T-helper 22 cell (primary cell): ENCODE measurements around the gene RPL28.

Experiments used
- DNase-seq: peaks from one replicate; pipeline ENCODE4 v3.0.0-alpha.2; 2020; ENCODE audit warnings: low read depth

RPL28 gene

DNA sequence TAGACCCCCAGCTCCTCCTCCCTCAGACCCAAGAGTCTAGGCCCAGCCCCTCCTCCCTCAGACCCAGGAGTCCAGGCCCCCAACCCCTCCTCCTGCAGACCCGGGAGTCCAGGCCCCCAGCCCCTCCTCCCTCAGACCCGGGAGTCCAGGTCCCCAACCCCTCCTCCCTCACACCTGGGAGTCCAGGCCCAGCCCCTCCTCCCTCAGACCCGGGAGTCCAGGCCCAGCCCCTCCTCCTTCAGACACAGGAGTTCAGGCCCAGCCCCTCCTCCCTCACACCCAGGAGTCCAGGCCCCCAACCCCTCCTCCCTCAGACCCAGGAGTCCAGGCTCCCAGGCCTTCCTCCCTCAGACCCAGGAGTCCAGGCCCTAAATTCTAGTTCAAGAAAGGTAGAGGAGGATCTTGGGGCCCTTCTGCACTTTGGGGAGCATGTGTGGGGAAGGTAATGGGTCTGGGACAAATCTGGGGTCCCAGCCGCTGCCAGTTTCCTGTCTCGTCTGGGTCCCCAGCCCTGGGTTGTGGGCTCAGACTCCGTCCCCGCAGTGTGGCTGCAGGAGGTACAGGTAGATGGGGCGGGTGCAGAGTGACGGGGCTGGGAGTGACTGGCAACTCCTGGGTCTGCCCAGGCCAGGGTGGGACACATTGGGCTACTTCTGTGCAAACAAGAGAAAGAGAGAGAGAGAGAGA, 12.3 kb upstream of the RPL28 start:
- DNase-seq = no peak

DNA sequence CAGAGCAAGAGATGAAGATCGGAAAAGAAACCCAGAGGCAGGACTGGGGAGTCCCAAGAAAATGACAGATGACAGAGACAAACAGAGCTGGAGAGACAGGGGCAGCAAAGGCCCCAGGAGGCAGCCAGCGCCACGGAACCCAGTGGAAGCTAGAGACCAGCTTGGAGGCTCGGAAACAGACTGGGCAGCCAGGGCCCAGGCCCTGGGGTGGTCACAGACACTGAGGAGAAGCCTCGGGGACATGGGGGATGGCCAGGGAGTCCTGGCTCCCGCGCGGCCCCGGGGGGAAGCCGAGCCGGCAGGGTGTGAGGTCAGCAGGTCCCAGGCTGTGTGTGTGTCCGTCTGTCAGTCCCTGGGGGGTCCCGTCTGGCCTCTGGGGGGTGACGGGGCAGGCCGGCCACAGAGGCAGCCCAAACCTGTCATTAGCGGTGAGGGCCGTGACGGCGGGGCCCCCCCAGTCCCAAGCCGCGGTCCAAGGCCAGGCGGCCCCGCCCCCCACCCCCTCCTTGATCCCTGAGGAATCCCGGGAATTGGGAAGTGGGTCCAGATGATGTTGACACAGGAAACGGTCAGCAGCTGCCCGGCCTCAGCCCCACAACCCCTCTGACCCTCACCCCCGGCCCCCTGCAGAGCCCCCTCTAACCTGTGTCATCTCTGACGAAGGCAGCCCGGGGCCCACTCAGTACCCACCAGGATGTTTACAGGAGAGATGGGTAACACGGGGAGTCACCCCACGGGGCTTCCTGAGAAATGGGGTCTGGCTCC, 11.6 kb upstream of the RPL28 start:
- DNase-seq = no peak

DNA sequence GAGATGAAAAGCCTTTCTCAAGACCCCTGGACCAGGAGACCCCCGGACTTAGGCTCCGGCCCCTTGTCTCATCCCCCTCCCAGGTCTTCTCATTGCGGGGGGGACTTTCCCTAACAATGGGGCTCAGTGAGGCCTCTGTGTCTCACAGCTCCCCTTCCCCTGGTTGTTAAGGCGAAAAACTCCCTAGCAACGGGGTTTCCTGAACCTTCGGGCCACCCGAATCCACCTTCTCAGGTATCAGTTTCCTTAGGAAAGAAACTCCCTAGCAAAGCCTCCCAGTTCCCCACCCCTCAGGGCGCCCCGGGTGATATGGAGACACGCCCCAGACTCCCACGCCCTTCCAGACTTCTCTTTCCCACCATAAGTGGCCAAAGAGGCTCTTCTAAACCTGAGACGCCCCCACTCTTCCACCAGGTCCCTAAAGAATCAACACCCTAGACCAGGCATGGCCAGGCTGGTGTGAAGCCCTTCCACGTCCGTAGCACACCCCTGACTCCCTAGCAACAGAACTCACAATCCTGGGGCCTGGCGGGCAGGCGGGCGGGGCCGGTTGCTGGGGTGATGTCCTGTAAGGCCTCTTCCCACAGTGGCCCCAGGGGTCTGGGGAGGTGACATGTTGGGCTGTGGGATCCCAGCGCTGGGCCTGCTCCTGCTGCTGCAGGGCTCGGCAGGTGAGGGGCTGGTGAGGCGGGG, 9.3 kb upstream of the RPL28 start, which contains the start of gene TMEM190:
Gene TMEM190 (plus strand): TSS at position 586 of the 693 bp plus-strand sequence. CDS start 28 bp downstream, at position 614.
- DNase-seq = no peak

DNA sequence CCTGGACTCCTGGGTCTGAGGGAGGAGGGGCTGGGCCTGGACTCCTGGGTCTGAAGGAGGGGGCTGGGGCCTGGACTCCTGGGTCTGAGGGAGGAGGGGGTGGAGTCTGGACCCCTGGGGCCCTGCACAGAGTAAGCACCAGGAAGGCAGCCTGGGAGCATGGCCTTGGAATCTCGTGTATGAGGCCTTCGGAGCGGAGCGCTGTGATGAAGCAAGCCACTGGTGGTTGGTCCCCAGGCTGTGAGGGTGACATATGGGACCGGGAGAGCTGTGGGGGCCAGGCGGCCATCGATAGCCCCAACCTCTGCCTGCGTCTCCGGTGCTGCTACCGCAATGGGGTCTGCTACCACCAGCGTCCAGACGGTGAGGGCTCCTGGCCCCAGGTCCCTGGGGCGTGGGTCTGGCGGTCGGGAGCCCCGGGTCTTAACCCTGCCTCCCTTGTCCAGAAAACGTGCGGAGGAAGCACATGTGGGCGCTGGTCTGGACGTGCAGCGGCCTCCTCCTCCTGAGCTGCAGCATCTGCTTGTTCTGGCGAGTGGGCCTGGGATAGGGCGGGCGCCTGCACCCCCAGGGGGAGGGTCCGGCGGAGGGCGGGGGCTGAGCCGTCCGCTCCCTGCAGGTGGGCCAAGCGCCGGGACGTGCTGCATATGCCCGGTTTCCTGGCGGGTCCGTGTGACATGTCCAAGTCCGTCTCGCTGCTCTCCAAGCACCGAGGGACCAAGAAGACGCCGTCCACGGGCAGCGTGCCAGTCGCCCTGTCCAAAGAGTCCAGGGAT, 8.2 kb upstream of the RPL28 start:
- DNase-seq = no peak

- no peak for DNase-seq
These were observed 6.6 kb upstream of the RPL28 start for GRCh38 chr19:55379174-55379573.

DNA sequence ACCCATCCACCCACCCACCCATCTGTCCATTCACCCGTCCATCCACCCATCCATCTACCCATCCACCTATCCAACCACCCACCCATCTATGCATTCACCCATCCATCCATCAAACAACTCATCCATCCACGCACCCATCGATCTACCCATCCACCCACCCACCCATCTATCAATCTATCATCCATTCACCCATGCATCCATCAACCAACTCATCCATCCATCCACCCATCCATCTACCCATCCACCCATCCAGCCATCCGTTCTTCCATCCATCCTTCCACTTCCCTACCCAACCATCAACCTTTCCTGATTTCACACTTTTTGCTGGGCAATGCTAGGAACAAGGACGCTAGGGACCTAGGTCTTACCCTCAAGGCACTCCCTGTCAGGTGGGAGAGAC, 3.7 kb upstream of the RPL28 start:
- no peak for DNase-seq

DNA sequence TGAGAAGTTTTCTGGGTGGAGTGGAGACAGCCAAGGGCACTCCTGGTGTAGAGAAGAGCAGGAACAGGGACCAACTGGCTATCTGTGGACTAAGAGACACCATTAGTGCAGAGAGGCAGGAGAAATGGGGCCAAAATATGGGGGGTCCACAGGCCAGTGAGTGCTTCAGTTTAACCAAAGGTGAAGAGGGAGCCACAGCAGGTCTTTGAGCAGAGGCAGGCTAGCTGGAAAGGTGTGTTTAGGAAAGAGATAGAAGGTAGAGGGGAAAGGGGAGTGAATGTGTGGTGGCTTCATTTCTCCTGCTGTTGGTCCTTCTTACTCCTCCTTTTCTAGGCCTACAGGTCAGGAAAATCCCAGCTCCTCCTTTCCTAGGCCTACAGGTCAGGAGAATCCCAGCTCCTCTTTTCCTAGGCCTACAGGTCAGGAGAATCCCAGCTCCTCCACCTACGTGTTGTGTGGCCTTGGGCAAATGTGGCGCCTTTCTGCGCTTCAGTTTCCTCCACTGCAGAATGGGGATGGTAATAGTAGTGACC, 3.1 kb upstream of the RPL28 start:
- DNase-seq = no peak

- peak; percentile 27 for DNase-seq
These were observed 2.2 kb upstream of the RPL28 start for GRCh38 chr19:55383279-55384130.

DNA sequence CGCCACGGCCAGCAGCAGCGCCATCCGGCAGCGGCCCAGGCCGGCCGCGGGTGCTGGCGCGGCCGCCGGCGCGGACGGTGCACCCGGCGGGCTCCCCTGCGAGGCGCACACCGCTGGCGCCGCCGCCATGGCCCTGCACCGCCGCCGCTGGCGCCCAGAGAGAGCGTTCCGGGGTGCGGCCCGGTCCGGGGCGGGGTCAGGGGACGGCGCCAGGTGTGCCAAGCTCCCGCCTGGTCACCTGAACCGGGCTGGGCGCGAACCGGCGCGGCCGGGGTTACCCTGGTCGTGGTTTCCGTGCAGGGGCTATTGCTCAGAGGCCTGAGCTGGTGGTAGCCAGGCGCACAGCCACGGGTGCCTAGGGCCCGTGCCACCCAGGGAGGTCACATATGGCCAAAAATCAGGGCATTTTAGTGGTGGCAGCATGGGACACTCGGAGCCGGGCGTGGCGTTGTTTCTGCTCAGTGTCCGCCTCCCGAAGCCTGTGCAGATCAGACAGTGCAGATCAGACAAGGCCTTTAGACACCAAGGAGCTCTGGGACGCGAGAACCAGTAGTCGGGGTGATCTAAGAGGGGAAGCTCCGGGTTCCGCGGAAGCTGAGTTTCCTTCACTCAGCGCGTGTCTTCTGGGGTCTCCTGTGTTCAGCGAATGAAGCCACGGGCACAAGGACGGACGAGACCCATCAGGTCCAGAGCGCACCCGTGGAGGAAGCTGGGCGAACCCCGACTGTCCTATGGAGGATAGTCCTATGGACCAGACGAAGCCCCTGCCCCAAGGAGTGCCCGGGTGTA, 1.4 kb upstream of the RPL28 start, which contains the start of gene TMEM238:
Gene TMEM238 (minus strand): TSS at position 162 of the 789 bp plus-strand sequence. CDS start 33 bp downstream, at position 129.
- no peak for DNase-seq

GRCh38 chr19:55384920-55385723, 610 bp upstream of the RPL28 start:
- DNase-seq = peak; percentile 93

GRCh38 chr19:55386493-55386971, 800 bp downstream of the RPL28 start:
- no peak for DNase-seq

GRCh38 chr19:55387736-55388497, 2.2 kb downstream of the RPL28 start:
- DNase-seq = no peak

DNA sequence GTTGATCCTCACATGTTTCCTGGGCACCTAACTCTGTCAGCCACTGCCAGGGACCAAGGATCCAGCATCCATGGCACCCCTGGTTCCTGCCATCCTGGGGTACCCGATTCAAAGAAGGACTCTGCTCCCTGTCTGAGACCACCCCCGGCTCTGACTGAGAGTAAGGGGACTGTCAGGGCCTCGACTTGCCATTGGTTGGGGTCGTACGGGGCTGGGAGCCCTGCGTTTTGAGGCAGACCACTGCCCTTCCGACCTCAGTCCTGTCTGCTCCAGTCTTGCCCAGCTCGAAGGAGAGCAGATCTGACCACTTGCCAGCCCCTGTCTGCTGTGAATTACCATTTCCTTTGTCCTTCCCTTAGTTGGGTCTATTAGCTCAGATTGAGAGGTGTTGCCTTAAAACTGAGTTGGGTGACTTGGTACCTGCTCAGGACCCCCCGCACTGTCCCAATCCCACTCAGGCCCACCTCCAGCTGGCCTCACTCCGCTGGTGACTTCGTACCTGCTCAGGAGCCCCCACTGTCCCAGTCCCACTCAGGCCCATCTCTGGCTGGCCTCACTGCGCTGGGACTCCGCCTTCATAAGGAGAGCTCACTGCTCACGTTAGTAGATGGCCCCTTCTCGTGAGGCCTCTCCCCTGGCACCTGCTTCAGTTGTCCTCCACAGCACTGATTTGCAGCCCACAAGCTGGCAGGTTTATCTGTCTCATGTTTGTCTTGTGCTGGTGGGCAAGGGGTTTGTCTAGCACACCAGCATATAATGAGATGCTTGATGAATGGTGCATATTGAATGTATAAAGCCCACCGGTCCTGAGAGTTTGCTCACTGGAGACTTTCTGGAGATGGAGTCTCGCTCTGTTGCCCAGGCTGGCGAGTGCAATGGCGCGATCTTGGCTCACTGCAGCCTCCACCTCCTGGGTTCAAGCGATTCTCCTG, 3.9 kb downstream of the RPL28 start:
- no peak for DNase-seq

DNA sequence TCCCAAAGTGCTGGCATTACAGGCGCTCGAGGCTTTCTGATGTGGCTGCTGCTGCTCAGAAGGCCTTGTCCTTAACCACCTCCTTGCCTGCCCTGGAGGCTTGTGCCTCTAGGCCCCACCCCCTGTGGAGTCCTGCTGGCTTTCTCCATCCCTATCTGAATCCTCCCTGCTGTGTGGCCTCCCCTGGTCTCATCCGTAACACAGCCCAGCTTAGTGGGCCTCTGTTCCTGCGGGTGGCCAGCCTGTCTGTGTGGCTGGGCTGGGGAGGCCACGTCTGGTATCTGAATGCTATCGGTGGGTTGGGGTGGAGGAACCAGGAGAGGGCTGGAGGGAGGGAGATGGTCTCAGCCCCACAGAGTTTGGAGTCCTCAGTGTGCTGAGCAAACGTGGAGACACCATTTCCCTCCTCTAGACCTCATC, 4.7 kb downstream of the RPL28 start:
- no peak for DNase-seq

- no peak for DNase-seq
These were observed 5.5 kb downstream of the RPL28 start for GRCh38 chr19:55391191-55391670.

DNA sequence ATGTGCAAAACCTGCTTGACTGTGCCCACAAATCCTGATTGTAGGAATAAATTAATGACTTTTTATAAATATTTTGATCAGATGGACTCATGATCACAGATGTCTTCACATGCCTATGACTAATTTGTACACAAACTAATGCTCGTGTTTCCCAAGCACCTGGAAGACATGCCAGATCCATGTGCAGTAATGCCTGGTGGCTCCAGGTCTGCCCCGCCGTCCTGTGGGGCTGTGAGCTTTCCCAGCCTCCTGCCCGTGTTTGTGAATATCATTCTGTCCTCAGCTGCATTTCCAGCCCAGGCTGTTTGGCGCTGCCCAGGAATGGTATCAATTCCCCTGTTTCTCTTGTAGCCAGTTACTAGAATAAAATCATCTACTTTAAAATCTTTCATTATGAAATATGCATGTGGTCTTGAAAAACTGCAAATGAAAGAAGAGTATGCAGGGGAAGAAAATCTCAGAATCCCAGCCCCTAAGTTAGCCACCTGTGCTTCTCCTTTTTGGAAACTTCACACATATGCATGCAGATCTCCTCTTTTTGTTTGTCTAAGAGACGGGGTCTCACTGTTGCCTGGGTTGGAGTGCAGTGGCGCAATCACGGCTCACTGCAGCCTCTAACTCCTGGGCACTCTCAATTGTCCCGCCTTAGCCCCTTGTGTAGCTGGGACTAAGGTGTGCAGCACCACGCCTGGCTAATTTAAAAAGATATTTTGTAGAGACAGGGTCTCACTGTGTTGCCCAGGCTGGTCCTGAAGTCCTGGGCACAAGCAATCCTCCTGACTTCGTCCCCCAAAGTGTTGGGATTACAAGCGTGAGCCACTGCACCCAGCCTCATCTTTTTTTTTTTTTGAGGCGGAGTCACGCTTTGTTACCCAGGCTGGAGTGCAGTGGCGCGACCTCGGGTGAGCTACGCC, 6.2 kb downstream of the RPL28 start:
- DNase-seq = no peak
